ENCODE results near the gene PLA2R1.

The PLA2R1 gene

GRCh38 chr2:159892990-159893810 lies 169.2 kb downstream of the PLA2R1 start:
- DNase-seq = no peak

- no peak for DNase-seq
Measured at GRCh38 chr2:159891917-159892730, 170.3 kb downstream of the PLA2R1 start.

GRCh38 chr2:159891267-159891588 lies 171.2 kb downstream of the PLA2R1 start:
- no peak for DNase-seq

GRCh38 chr2:159890551-159891266 lies 171.7 kb downstream of the PLA2R1 start:
- no peak for DNase-seq

- DNase-seq = no peak
Measured at GRCh38 chr2:159882130-159882745, 180.2 kb downstream of the PLA2R1 start.
